Right cardiac atrium (tissue), 5 donors: ENCODE measurements around the gene PRKAA1. TPM values are rescaled to one million over a fixed set of nuclear protein-coding genes. Genes with fewer than 3 reads are reported as not detected.
"Not testable (repeated sequence)": the region's sequence is repeated elsewhere in the genome, so short reads cannot be mapped to it uniquely, and the experiment has no call there.

ENCODE experiments used
- ATAC-seq, 2 donors: fragments of 200-7000 bp; cut with Tn5 transposase; one replicate each; pipeline versions ENCODE4 v1.8.0 to v1.9.1; 2020; ENCODE audit warnings: moderate library complexity in 2 of 2, mild to moderate bottlenecking in 1 of 2
- DNase-seq, 3 donors: peaks; one replicate each; pipeline ENCODE4 v3.0.0-alpha.2; 2020
- H3K27ac ChIP-seq: one replicate; pipeline ENCODE4 v1.5.1; 2013; ENCODE audit warnings: mild to moderate bottlenecking, low read length, control low read depth, moderate library complexity
- H3K27me3 ChIP-seq: one replicate; pipeline ENCODE4 v1.6.1; 2013; ENCODE audit not compliant: control insufficient read depth, insufficient read depth
- H3K4me1 ChIP-seq: one replicate; pipeline ENCODE4 v1.6.1; 2013; ENCODE audit warnings: low read length; ENCODE audit not compliant: control insufficient read depth, insufficient read depth
- H3K4me3 ChIP-seq: one replicate; pipeline ENCODE4 v1.5.1; 2013; ENCODE audit warnings: low read length, control low read depth
- H3K9me3 ChIP-seq: one replicate; pipeline ENCODE4 v1.6.1; 2013; ENCODE audit warnings: low read length; ENCODE audit not compliant: control insufficient read depth
- WGBS: extraction: QIAGEN DNeasy Blood & Tissue Kit; methylation state at CpG from one replicate; pipeline ENCODE4 v1.1.7; 2013; 5-methylcytosine and 5-hydroxymethylcytosine counted together
- intact Hi-C, 4 donors: fragments of 100-400 bp; cut with DNase I; formaldehyde crosslinking; loops; one replicate each; pipeline versions ENCODE4 v1.11.0 to v1.14.0; 2022 to 2023
- polyA plus RNA-seq: library from polyadenylated mRNA; stranded (reverse); fragments of 200-250 nt; gene quantifications from one replicate; pipeline ENCODE4 v1.2.3, GENCODE V29; 2013
- total RNA-seq, 4 donors: library from RNA; stranded (reverse); fragmentation: NEBNext Ultra II Directional; extraction: Animal tissue kit (Norgen Biotek cat#: 25700); gene quantifications; one replicate each; pipeline ENCODE4 v1.2.1, GENCODE V29; 2021
- donor health status: healthy with polysubstance abuse.
- donor health status: DM: no; HTN: yes; CAD: no.
- donor health status: DM: no; HTN: no; CAD: no.
- donor health status: DM: no; HTN: yes; CAD: no; lungs with severe emphysema.
- donor health status: DM: yes; HTN: yes; CAD: no.

Gene PRKAA1
- total and polyA plus RNA-seq, 5 donors = 16.9 to 50.9 (median 42.7) TPM

- intact Hi-C loops = no loop called here
- Histone ChIP-seq H3K4me1 (no peaks in the 10 kb centered on the region), H3K27me3 (no peaks in the 10 kb centered on the region), H3K4me3 (no peak overlapping the region), H3K9me3 (no peaks in the 10 kb centered on the region), H3K27ac (no peak overlapping the region)
- DNase-seq (no peak), ATAC-seq (no peak)
- WGBS = 38% methylated on average over 1 of the region's 1 CpG
Observed at GRCh38 chr5:40823459-40823858, 25.3 kb upstream of the PRKAA1 start.

DNA sequence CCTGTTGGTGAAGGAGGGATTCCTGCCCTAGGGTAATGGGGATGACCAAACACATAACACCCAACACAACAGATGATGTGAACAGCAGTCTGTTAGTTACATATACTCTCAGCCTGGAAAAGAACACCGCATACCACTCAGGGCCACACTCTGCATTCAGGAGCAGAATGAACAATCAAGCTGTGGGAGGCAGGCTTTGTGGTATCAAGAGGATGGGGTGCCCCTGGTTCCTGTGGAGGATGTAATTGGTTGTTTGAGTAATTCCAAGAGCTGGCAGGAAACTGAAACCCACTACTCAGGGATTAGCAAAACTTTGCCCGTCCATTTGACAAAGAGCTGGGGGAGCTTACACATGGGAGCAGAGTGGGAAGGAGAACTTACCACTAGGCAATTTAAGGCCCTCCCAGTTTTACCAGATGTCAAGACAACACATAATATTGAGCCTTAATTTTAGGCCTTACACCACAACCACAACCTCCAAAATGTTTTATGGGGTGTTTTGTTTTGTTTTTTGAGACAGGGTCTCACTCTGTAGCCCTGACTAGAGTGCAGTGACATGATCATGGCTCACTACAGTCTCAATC lies 15.6 kb upstream of the PRKAA1 start:
- DNase-seq (no peak), ATAC-seq (no peak)
- intact Hi-C loops = no loop called here
- Histone ChIP-seq H3K27ac (no peak overlapping the region), H3K27me3 (no peaks in the 10 kb centered on the region), H3K4me3 (no peak overlapping the region), H3K9me3 (no peaks in the 10 kb centered on the region), H3K4me1 (no peaks in the 10 kb centered on the region)
- 88% methylated on average over 2 of the region's 2 CpGs for WGBS

DNA sequence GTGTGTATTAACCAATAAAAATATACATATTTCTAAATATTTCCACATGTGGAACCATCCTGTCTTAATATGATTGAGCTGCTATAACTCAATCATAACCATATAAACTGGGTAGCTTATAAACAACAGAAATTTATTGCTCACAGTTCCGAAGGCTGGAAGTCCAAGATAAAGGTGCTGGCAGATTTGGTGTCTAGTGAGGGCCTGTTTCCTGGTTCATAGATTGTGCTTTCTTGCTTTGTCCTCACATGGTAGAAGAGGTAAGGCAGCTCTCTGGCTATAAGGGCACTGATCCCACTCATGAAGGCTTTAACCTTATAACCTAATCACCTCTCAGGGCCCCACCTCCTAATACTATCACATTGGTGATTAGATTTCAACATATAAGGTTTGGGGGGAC lies 14.0 kb upstream of the PRKAA1 start:
- intact Hi-C loops = no loop called here
- no peak for DNase-seq
- no peak overlapping the region for H3K4me3 ChIP-seq
- 0% methylated on average over 1 of the region's 1 CpG for WGBS
- H3K27me3 ChIP-seq = no peaks in the 10 kb centered on the region
- no peak overlapping the region for H3K27ac ChIP-seq
- no peaks in the 10 kb centered on the region for H3K9me3 ChIP-seq
- H3K4me1 ChIP-seq = no peaks in the 10 kb centered on the region
- no peak for ATAC-seq

DNA sequence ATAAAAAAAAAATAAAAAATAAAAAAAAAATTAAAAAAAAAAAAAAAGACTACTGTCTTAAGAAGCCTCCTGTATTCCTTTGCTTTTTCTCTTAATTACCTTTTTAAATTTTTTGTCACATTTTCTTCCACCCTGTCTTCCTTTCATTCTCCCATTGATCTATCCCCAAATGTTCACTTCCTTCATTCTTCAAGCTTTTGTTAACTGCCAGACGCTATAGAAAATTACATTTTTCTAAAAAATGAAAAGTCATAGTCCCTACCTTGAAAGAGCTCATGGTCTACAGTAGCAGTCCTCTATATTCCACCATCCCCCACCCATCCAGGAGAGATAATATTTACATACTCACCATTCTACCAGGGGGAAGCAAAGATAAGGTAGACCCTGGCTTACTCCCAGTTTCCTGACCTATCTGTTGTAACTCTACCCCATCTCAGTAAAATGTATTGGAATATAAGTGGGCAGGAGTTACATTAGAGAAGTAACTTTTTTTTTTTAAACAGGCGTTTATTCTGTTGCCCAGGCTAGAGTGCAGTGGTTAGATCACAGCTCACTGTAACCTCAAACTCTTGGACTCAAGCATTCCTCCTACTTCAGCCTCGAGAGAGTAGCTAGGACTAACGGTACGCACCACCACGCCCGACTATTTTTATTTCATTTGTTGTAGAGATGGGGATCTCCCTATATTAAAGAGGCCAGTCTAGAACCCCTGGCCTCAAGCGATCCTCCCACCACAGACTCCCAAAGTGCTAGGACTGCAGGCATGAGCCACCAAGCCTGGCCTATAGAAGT lies 3.8 kb upstream of the PRKAA1 start:
- ATAC-seq (no peak), DNase-seq (no peak)
- WGBS = 84% methylated on average over 8 of the region's 8 CpGs
- intact Hi-C loops = no loop called here
- Histone ChIP-seq H3K9me3 (no peaks in the 10 kb centered on the region), H3K27me3 (no peaks in the 10 kb centered on the region), H3K27ac (no peak overlapping the region), H3K4me1 (no peaks in the 10 kb centered on the region), H3K4me3 (no peak overlapping the region)

DNA sequence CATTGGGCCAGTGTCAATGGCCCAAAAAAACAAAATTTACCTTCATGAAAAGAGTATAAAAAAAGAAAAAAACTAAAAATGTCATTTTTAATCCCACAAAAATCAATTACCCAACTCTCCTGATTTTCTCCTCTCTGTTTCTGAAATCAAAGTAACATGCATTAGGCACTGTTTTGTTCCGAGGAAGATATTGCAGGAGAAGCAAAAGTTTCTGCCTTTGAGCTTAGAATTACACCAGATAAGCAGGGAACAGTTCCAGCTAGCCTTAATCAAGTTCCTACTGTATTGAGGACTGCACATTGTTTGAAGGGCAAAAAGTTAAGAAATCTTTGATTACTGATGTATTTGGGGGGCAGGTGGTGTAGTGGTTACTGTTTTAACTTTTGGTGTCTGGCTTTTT lies 1.1 kb upstream of the PRKAA1 start:
- WGBS = 3% methylated on average over 1 of the region's 1 CpG
- H3K9me3 ChIP-seq = no peaks in the 10 kb centered on the region
- H3K27me3 ChIP-seq = no peaks in the 10 kb centered on the region
- no peaks in the 10 kb centered on the region for H3K4me1 ChIP-seq
- H3K4me3 ChIP-seq = no peak overlapping the region
- no peak overlapping the region for H3K27ac ChIP-seq
- ATAC-seq = no peak
- intact Hi-C loops = no loop called here
- no peak for DNase-seq

GRCh38 chr5:40798801-40799210 lies 632 bp upstream of the PRKAA1 start:
- Histone ChIP-seq H3K27ac (peak overlapping the region; percentile 71), H3K9me3 (no peaks in the 10 kb centered on the region), H3K4me1 (no peaks in the 10 kb centered on the region), H3K27me3 (no peaks in the 10 kb centered on the region), H3K4me3 (peak overlapping the region; percentile 100)
- ATAC-seq = peak in 1 of 2 donors; percentile 64
- intact Hi-C loops = no loop called here
- DNase-seq = no peak
- 3% methylated on average over 7 of the region's 7 CpGs for WGBS

DNA sequence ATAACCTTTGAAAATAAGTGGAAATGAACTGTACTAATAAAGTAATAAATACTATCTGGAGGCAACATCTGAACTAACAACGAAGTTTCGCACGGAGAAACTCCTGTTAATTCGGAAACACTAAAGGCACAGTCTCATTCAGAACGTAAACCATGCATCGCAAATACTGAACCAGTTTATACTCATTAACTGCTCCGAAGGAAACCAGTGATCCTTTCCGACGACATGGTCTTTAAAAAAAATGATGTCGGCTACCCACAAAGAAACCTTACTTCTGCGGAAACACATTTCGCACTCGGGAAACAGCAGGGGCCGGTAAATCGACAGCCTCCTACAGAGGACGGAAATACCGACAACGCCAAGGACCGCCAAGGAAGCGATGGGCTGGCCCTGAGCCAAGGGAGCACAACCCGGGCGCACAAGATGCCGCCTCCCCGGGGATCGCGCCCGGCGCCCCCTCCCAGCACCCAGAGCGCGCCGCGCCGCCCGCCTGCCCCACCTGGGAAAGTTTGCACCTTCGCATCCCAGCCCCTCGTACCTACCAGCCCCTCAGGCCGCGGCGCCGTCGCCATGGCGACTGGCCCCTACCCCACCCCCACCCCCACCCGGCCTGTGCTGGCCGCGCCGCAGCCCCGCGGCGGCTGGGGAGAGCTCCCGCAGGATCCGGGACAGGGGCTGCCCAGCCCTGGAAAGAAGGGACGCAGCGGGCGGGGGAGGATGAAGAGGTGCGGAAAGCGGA lies 732 bp downstream of the PRKAA1 start:
- WGBS = under 1% methylated on average over 56 of the region's 56 CpGs
- ATAC-seq = peak; percentile 80 to 83
- intact Hi-C loops = no loop called here

GRCh38 chr5:40796487-40796889 lies 1.7 kb downstream of the PRKAA1 start:
- intact Hi-C loops = no loop called here
- Histone ChIP-seq H3K9me3 (no peaks in the 10 kb centered on the region), H3K27ac (no peak overlapping the region), H3K27me3 (no peaks in the 10 kb centered on the region), H3K4me1 (no peaks in the 10 kb centered on the region), H3K4me3 (peak overlapping the region; percentile 100)
- ATAC-seq (peak; percentile 22 to 34), DNase-seq (no peak)
- 32% methylated on average over 3 of the region's 3 CpGs for WGBS

More for the DNA sequence above, 732 bp downstream of the PRKAA1 start:
- Histone ChIP-seq H3K4me1 (no peaks in the 10 kb centered on the region), H3K9me3 (no peaks in the 10 kb centered on the region), H3K27me3 (no peaks in the 10 kb centered on the region), H3K27ac (peak overlapping the region; percentile 96), H3K4me3 (peak overlapping the region; percentile 100)
- peak; percentile 79 to 92 (median 91) for DNase-seq

- 94% methylated on average over 3 of the region's 3 CpGs for WGBS
- intact Hi-C loops, H3K4me1 ChIP-seq, H3K4me3 ChIP-seq, H3K27ac ChIP-seq, H3K27me3 ChIP-seq, H3K9me3 ChIP-seq, ATAC-seq, DNase-seq: not testable (repeated sequence)
Observed at GRCh38 chr5:40794877-40795276, 3.3 kb downstream of the PRKAA1 start.

- intact Hi-C loops, DNase-seq, H3K4me3 ChIP-seq, H3K4me1 ChIP-seq, H3K9me3 ChIP-seq, H3K27ac ChIP-seq, H3K27me3 ChIP-seq, ATAC-seq: not testable (repeated sequence)
Observed at GRCh38 chr5:40794340-40794739, 3.8 kb downstream of the PRKAA1 start.

- ATAC-seq, H3K27me3 ChIP-seq, H3K4me1 ChIP-seq, intact Hi-C loops, H3K4me3 ChIP-seq, DNase-seq, H3K27ac ChIP-seq, H3K9me3 ChIP-seq: not testable (repeated sequence)
- WGBS = 95% methylated on average over 10 of the region's 10 CpGs
Observed at GRCh38 chr5:40792691-40793090, 5.5 kb downstream of the PRKAA1 start.
